GM12892 (cell line): Measurements from ENCODE around the gene STRADB.
"Not testable (repeated sequence)": the region's sequence is repeated elsewhere in the genome, so short reads cannot be mapped to it uniquely, and the experiment has no call there.

ENCODE experiments used
- POLR2A ChIP-seq: IDR thresholded peaks from 2 replicates; pipeline ENCODE4 v1.6.1; 2011; ENCODE audit warnings: low read depth, low read length, control low read depth
- POLR2AphosphoS5 ChIP-seq: IDR thresholded peaks from 2 replicates; pipeline ENCODE4 v1.6.1; 2011; ENCODE audit warnings: low read depth, low read length, control low read depth
- TAF1 ChIP-seq: IDR thresholded peaks from 2 replicates; pipeline ENCODE4 v1.6.1; 2011; ENCODE audit warnings: low read depth, mild to moderate bottlenecking, control low read depth, low read length, borderline replicate concordance

DNA sequence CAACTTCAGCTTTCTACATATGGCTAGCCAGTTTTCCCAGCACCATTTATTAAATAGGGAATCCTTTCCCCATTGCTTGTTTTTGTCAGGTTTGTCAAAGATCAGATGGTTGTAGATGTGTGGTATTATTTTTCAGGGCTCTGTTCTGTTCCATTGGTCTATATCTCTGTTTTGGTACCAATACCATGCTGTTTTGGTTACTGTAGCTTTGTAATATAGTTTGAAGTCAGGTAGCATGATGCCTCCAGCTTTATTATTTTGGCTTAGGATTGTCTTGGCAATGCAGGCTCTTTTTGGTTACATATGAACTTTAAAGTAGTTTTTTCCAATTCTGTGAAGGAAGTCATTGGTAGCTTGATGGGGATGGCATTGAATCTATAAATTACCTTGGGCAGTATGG lies 23.2 kb upstream of the STRADB start:
- not testable (repeated sequence) for TF ChIP-seq POLR2A, POLR2AphosphoS5, TAF1
